ENCODE data around the gene RNF224.

DNA sequence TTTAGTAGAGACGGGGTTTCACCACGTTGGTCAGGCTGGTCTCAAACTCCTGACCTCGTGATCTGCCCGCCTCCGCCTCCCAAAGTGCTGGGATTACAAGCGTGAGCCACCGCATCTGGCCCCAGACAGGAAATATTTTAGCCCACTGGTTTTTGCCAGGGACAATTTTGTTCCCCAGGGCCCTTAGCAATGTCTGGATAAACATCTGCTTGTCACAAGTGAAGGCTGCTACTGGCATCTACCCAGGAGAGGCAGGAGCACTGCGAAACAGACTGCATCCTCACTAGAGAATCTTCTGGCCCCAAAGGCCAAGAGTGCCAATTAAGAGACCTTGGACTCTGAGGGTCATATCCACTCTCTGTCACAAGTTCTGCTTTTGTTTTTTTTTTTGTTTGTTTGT lies 24.3 kb upstream of the RNF224 start:
- TF ChIP-seq CTCF (conservative IDR thresholded peaks at IDR 0.05; ENCODE audit: low read depth, low read length): no peak
- TF ChIP-seq EZH2 (IDR thresholded peaks at IDR 0.05; ENCODE audit: low read length, unreplicated experiment): no peak
- no peak for TF ChIP-seq EZH2phosphoT487 (IDR thresholded peaks at IDR 0.05; ENCODE audit: borderline replicate concordance, low read length)

Measured in PC-3 (cell line).